22Rv1 (cell line): Measurements from ENCODE around the gene IGFBP5.

Source experiments
- CTCF ChIP-seq: fragments of 450-650 bp; IDR thresholded peaks from 2 replicates; pipeline ENCODE4 v1.5.1; 2017; ENCODE audit warnings: mild to moderate bottlenecking
- ZFX ChIP-seq: fragments of 450-650 bp; IDR thresholded peaks from 2 replicates; pipeline ENCODE4 v1.6.1; 2017; ENCODE audit warnings: antibody characterized with exemption, borderline replicate concordance

- TF ChIP-seq CTCF (no peak), ZFX (no peak)
These were observed 41.0 kb upstream of the IGFBP5 start for GRCh38 chr2:216736326-216736725.
